ENCODE data around the gene GRHL1. TPM values are rescaled to one million over a fixed set of nuclear protein-coding genes. Genes with fewer than 3 reads are reported as not detected.
A peak's percentile ranks its signal among the peaks of the same experiment; 100 is the strongest.

The GRHL1 gene
- total RNA-seq, 1 experiment from 2014 or later = 2.5 TPM

DNA sequence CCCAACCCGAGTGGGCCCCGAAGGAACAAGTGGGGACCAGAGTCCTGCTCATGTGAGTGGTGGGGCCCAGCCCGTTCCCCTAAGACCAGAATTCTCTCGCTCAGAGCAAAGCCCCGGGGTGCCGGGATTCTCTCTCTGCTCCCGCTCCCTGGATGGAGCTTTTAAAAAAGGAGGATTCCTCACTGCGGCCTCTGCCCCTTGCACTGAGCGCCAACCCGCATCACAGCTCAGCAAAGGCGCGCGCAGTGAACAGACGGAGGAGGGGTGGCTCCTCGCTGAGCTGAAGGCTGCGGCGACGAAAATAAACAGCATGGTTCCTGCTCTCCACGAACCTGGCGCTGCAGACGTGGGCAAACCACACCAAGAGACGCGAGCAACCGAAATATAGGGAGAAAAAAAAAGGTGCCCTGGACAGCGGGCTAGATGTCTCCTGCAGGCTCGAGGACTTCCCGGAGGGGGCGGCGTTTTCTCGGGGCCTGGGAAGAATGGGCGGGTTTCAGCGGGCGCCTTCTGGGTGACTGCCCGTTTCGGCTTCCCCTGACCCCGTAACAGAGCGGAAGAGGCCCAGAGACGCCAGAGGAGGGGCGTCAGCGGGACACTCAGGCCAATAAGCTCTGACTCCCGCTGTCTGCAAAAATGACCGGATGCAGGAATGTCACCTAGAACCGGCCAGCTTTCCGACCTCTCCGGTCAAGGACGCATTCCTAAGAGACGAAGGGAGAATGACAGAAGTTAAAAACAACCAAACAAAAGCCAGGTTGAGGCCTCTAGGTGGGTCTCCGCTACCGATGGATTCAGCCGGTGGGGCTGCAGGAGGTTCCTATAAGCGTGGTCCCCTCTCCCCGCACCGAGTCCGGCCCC lies 91.0 kb downstream of the GRHL1 start:
- Mint-ChIP-seq H3K36me3 (ENCODE audit: insufficient read depth in 1 of 3, low read depth in 3 of 3) (peaks cover 13 to 34% (median 16%) of the 10 kb centered on the region in 3 experiments), H3K27me3 (ENCODE audit: low read depth) (peaks cover 45% of the 10 kb centered on the region), H3K4me1 (peaks cover 14 to 26% of the 10 kb centered on the region in 2 experiments), H3K9me3 (peaks cover 0 to 5% of the 10 kb centered on the region in 2 experiments; a peak in 3 of 5 replicates), H3K4me3 (peak overlapping the region; percentile 71 to 85), H3K27ac (peak overlapping the region; percentile 92 to 97 (median 95); a peak in 6 of 7 replicates)
- no peak overlapping the region for H3T11ph ChIP-seq (ENCODE audit: low read length)
- no peak overlapping the region for H3K56ac ChIP-seq (ENCODE audit: insufficient read length, low read depth, low read length)
- H3K14ac ChIP-seq (ENCODE audit: insufficient read depth, low read length) = peak overlapping the region; percentile 45; the same call in 1 of the 2 replicates
- peak overlapping the region; percentile 72 for H3K18ac ChIP-seq (ENCODE audit: insufficient read length, low read depth, low read length)
- H4K5ac ChIP-seq (ENCODE audit: insufficient read length, low read depth, low read length) = no peak overlapping the region
- no peaks in the 10 kb centered on the region for H3K4me1 ChIP-seq (ENCODE audit: insufficient read depth, low read length)
- WGBS (ENCODE audit: extremely low coverage, insufficient read length, low lambda C conversion rate) = no CpG with 5 or more reads among the region's 54 CpGs
- no peaks in the 10 kb centered on the region; the same call in 1 of the 2 replicates for H3K27me3 ChIP-seq (ENCODE audit: insufficient read depth, low read length)
- no peak overlapping the region for H4K8ac ChIP-seq (replicated peaks; ENCODE audit: insufficient read length, low read depth, low read length)
- H2BK15ac ChIP-seq (ENCODE audit: low read depth, low read length) = no peak overlapping the region
- no peak overlapping the region for H2AK5ac ChIP-seq (ENCODE audit: insufficient read length, low read length)
- no peak overlapping the region for H2AFZ ChIP-seq (ENCODE audit: low read length)
- peak overlapping the region; percentile 65 for H3K9ac ChIP-seq (ENCODE audit: extremely low read depth, insufficient read length, low read length)
- H3K79me2 ChIP-seq (ENCODE audit: insufficient read depth, low read length) = no peaks in the 10 kb centered on the region
- H3K27ac ChIP-seq (ENCODE audit: insufficient read length, low read depth, low read length) = no peak overlapping the region
- peaks cover 10% of the 10 kb centered on the region for H3K23me2 ChIP-seq (ENCODE audit: insufficient read length, low read depth, low read length, poor library complexity, severe bottlenecking)
- H2BK5ac ChIP-seq (ENCODE audit: insufficient read length, low read length) = no peak overlapping the region
- DNase-seq = peak; percentile 87
- no peak overlapping the region for H2BK12ac ChIP-seq (ENCODE audit: insufficient read length, low read depth, low read length)
- H3K79me1 ChIP-seq (ENCODE audit: insufficient read depth, low read depth, low read length, poor library complexity, severe bottlenecking) = no peaks in the 10 kb centered on the region
- peak; percentile 25; the same call in 2 of the 3 replicates for TF ChIP-seq CTCF (conservative IDR thresholded peaks at IDR 0.05)
- H3K4ac ChIP-seq (ENCODE audit: low read depth, low read length) = no peak overlapping the region
- H4K91ac ChIP-seq (ENCODE audit: insufficient read length, low read depth, low read length) = no peak overlapping the region
- H3K4me2 ChIP-seq (ENCODE audit: insufficient read depth, insufficient read length, low read length) = peak overlapping the region; percentile 75
- no peak overlapping the region for H2BK20ac ChIP-seq (ENCODE audit: low read depth, low read length, poor library complexity, severe bottlenecking)
- H3K23ac ChIP-seq (ENCODE audit: insufficient read length, low read depth, low read length) = no peak overlapping the region
- H2BK120ac ChIP-seq (ENCODE audit: low read depth, low read length, poor library complexity, severe bottlenecking) = no peak overlapping the region
- no peaks in the 10 kb centered on the region for H3K9me3 ChIP-seq (ENCODE audit: control insufficient read depth, low read depth, low read length)
- no peaks in the 10 kb centered on the region for H4K20me1 ChIP-seq (ENCODE audit: control insufficient read depth, insufficient read depth, insufficient read length)
